ENCODE data around the gene SCN5A.

GRCh38 chr3:38590521-38590920 is 59.0 kb downstream of the SCN5A start:
- TF ChIP-seq EZH2phosphoT487 (IDR thresholded peaks at IDR 0.05) (no peak), CTCF (IDR thresholded peaks at IDR 0.05) (no peak), EZH2 (IDR thresholded peaks at IDR 0.05) (no peak)
